SK-N-SH (cell line): ENCODE results near the gene ALDH4A1. TPM values are rescaled to one million over a fixed set of nuclear protein-coding genes. Genes with fewer than 3 reads are reported as not detected.

Experiments
- CTCF ChIA-PET: fragments of 300-600, 350-600 bp; formaldehyde crosslinking; extraction: SDS; loops from one replicate; lab custom pipeline; 2021; lab: Yijun Ruan, JAX
- POLR2A ChIA-PET: fragments of 350-600 bp; sonication (Branson Sonifier 250); formaldehyde crosslinking; extraction: SDS; loops from one replicate; lab custom pipeline; 2020; ENCODE audit warnings: antibody characterized with exemption, inconsistent platforms; lab: Yijun Ruan, JAX
- DNase-seq: peaks from one replicate; pipeline ENCODE4 v3.0.0; 2012
- H2AFZ ChIP-seq: fragments of 200-600 bp; sonication (generic); 2 replicates; pipeline ENCODE4 v1.8.1; 2016; ENCODE audit warnings: antibody characterized with exemption, mild to moderate bottlenecking, low read depth
- H3F3A ChIP-seq: fragments of 200-600 bp; sonication (generic); replicated peaks from 2 replicates; pipeline ENCODE3; 2016; ENCODE audit warnings: antibody characterized with exemption, mild to moderate bottlenecking; ENCODE audit not compliant: insufficient read depth
- H3K27ac ChIP-seq, 2 experiments: fragments of 200-500 bp in 1 of 2; fragments of 200-600 bp in 1 of 2; sonication (Bioruptor generic) in 1 of 2; sonication (generic), shearing (Covaris generic) in 1 of 2; 2 replicates each; pipeline versions ENCODE4 v1.5.1 to v1.6.1; 2014 to 2016; ENCODE audit warnings: low read depth in 2 of 2, inconsistent platforms in 1 of 2, low read length in 1 of 2, mild to moderate bottlenecking in 1 of 2, mixed read lengths in 1 of 2
- H3K27me3 ChIP-seq: fragments of 200-600 bp; sonication (generic), shearing (Covaris generic); 2 replicates; pipeline ENCODE4 v1.6.1; 2016; ENCODE audit warnings: mixed run types; ENCODE audit not compliant: insufficient read depth
- H3K36me3 ChIP-seq, 2 experiments: fragments of 200-500 bp in 1 of 2; fragments of 200-600 bp in 1 of 2; sonication (Bioruptor generic) in 1 of 2; sonication (generic) in 1 of 2; replicated peaks in 1 of 2; 2 replicates each; pipeline versions ENCODE3 to v1.5.1; 2014 to 2016; ENCODE audit warnings: low read length in 1 of 2, mild to moderate bottlenecking in 1 of 2; ENCODE audit not compliant: insufficient read depth in 2 of 2, control insufficient read depth in 1 of 2
- H3K4me1 ChIP-seq, 2 experiments: fragments of 200-500 bp in 1 of 2; fragments of 200-600 bp in 1 of 2; sonication (Bioruptor generic) in 1 of 2; sonication (generic), shearing (Covaris generic) in 1 of 2; 2 replicates each; pipeline versions ENCODE4 v1.5.1 to v1.6.1; 2014 to 2016; ENCODE audit warnings: low read depth in 1 of 2, low read length in 1 of 2, mixed run types in 1 of 2; ENCODE audit not compliant: insufficient read depth in 2 of 2, control insufficient read depth in 1 of 2
- H3K4me2 ChIP-seq: fragments of 200-600 bp; sonication (generic), shearing (Covaris generic); 2 replicates; pipeline ENCODE4 v1.6.1; 2017; ENCODE audit warnings: mixed run types
- H3K4me3 ChIP-seq, 2 experiments: fragments of 200-500 bp in 1 of 2; fragments of 200-600 bp in 1 of 2; sonication (Bioruptor generic) in 1 of 2; sonication (generic), shearing (Covaris generic) in 1 of 2; 2 replicates each; pipeline versions ENCODE4 v1.5.1 to v1.8.1; 2014 to 2016; ENCODE audit warnings: low read depth in 2 of 2, inconsistent platforms in 1 of 2, low read length in 1 of 2, mild to moderate bottlenecking in 1 of 2, mixed read lengths in 1 of 2, moderate library complexity in 1 of 2
- H3K79me2 ChIP-seq: fragments of 200-600 bp; sonication (generic); 2 replicates; pipeline ENCODE4 v1.8.1; 2017; ENCODE audit warnings: mild to moderate bottlenecking; ENCODE audit not compliant: insufficient read depth
- H3K9ac ChIP-seq: fragments of 200-600 bp; sonication (generic); 2 replicates; pipeline ENCODE4 v1.6.1; 2017; ENCODE audit warnings: mixed run types
- H3K9me2 ChIP-seq: fragments of 200-600 bp; sonication (generic); 2 replicates; pipeline ENCODE4 v1.6.1; 2017; ENCODE audit warnings: mixed run types
- H3K9me3 ChIP-seq: fragments of 200-600 bp; sonication (generic); 2 replicates; pipeline ENCODE4 v1.6.1; 2017; ENCODE audit warnings: mixed run types, mild to moderate bottlenecking, moderate library complexity
- H4K20me1 ChIP-seq: fragments of 200-600 bp; sonication (generic); 2 replicates; pipeline ENCODE4 v1.6.1; 2017; ENCODE audit warnings: mild to moderate bottlenecking, mixed run types; ENCODE audit not compliant: insufficient read depth
- CTCF ChIP-seq: fragments of 200-600 bp; sonication (generic); IDR thresholded peaks from 2 replicates; pipeline ENCODE4 v1.6.1; 2017; ENCODE audit warnings: antibody characterized with exemption, mild to moderate bottlenecking, moderate library complexity
- EZH2phosphoT487 ChIP-seq: fragments of 200-600 bp; sonication (generic); IDR thresholded peaks from 2 replicates; pipeline ENCODE4 v1.6.1; 2017; ENCODE audit warnings: low read depth, mixed run types, mild to moderate bottlenecking, antibody characterized with exemption, moderate library complexity, borderline replicate concordance
- FOSL2 ChIP-seq: IDR thresholded peaks from 2 replicates; pipeline ENCODE4 v1.4.0; 2012; ENCODE audit warnings: low read depth, mild to moderate bottlenecking, moderate library complexity, borderline replicate concordance
- FOXM1 ChIP-seq: IDR thresholded peaks from 2 replicates; pipeline ENCODE4 v1.4.0; 2012; ENCODE audit warnings: low read depth, mild to moderate bottlenecking
- GABPA ChIP-seq: IDR thresholded peaks from 2 replicates; pipeline ENCODE4 v1.4.0; 2012; ENCODE audit warnings: low read depth, mild to moderate bottlenecking
- GATA2 ChIP-seq: sonication (generic); formaldehyde crosslinking; IDR thresholded peaks from 2 replicates; pipeline ENCODE4 v1.5.0; 2020; ENCODE audit warnings: mild to moderate bottlenecking, missing genetic modification reagents
- JUND ChIP-seq: IDR thresholded peaks from 2 replicates; pipeline ENCODE4 v1.4.0; 2012
- MEF2A ChIP-seq: IDR thresholded peaks from 2 replicates; pipeline ENCODE4 v1.4.0; 2012; ENCODE audit warnings: low read depth, borderline replicate concordance
- MXI1 ChIP-seq: IDR thresholded peaks from 2 replicates; pipeline ENCODE4 v1.6.1; 2012; ENCODE audit warnings: mild to moderate bottlenecking, low read depth, low read length, improper control_type of control experiment
- NFIC ChIP-seq: IDR thresholded peaks from 2 replicates; pipeline ENCODE4 v1.4.0; 2012; ENCODE audit warnings: borderline replicate concordance
- POLR2AphosphoS5 ChIP-seq: IDR thresholded peaks from 2 replicates; pipeline ENCODE4 v1.6.1; 2012; ENCODE audit warnings: low read depth, low read length
- RAD21 ChIP-seq: IDR thresholded peaks from 2 replicates; pipeline ENCODE4 v1.6.1; 2012; ENCODE audit warnings: mild to moderate bottlenecking, low read length
- RXRA ChIP-seq: IDR thresholded peaks from 2 replicates; pipeline ENCODE4 v1.4.0; 2012; ENCODE audit warnings: low read depth, mild to moderate bottlenecking, borderline replicate concordance
- SMC3 ChIP-seq: IDR thresholded peaks from 2 replicates; pipeline ENCODE4 v1.6.1; 2012; ENCODE audit warnings: low read depth, low read length, improper control_type of control experiment
- TAF1 ChIP-seq: IDR thresholded peaks from 2 replicates; pipeline ENCODE4 v1.6.1; 2012; ENCODE audit warnings: low read depth, mild to moderate bottlenecking, low read length, moderate library complexity, borderline replicate concordance
- TEAD4 ChIP-seq: IDR thresholded peaks from 2 replicates; pipeline ENCODE4 v1.4.0; 2012; ENCODE audit warnings: mild to moderate bottlenecking, borderline replicate concordance; ENCODE audit not compliant: insufficient read depth
- YY1 ChIP-seq: IDR thresholded peaks from 2 replicates; pipeline ENCODE4 v1.4.0; 2012; ENCODE audit warnings: low read depth, mild to moderate bottlenecking
- WGBS: methylation state at CpG from one replicate; pipeline ENCODE4 v1.1.6; 2017; ENCODE audit warnings: low lambda C conversion rate; 5-methylcytosine and 5-hydroxymethylcytosine counted together
- polyA plus RNA-seq, 3 experiments: library from polyadenylated mRNA; depleted of rRNA; stranded (reverse); fragments of >200 nt; gene quantifications; 2 replicates each; pipeline ENCODE4 v1.2.3, GENCODE V29; 2012
- TF ChIP-seq, protein P1 (sequence below): IDR thresholded peaks from 2 replicates; pipeline ENCODE4 v1.4.0; 2012; ENCODE audit warnings: low read depth, borderline replicate concordance
- TF ChIP-seq, protein P2 (sequence below): IDR thresholded peaks from 2 replicates; pipeline ENCODE4 v1.6.1; 2012; ENCODE audit warnings: mild to moderate bottlenecking, low read depth, low read length, moderate library complexity
- TF ChIP-seq, protein P3 (sequence below): IDR thresholded peaks from 2 replicates; pipeline ENCODE4; 2012

ALDH4A1 gene
- polyA plus RNA-seq, 1 of the 3 experiments (the other 2 are of a cell fraction), result 18.5 TPM

- ChIA-PET POLR2A (no interaction called here), CTCF (interaction anchor here (1.0 to 25.9 kb wide), 10 partner anchors 9 to 360 kb away, joined by 3 to 350 read pairs (median 24); partner anchors contain the start of gene ALDH4A1)
- H3K4me2 ChIP-seq, result no peak overlapping the region
- no peaks in the 10 kb centered on the region for H3K9me2 ChIP-seq
- H3K79me2 ChIP-seq, result no peaks in the 10 kb centered on the region
- H2AFZ ChIP-seq, result no peak overlapping the region
- H3K36me3 ChIP-seq, result peaks cover 0 to 3% of the 10 kb centered on the region in 2 experiments
- no peak for TF ChIP-seq EZH2phosphoT487
- no peak for TF ChIP-seq FOXM1
- TF ChIP-seq, protein P1, sequence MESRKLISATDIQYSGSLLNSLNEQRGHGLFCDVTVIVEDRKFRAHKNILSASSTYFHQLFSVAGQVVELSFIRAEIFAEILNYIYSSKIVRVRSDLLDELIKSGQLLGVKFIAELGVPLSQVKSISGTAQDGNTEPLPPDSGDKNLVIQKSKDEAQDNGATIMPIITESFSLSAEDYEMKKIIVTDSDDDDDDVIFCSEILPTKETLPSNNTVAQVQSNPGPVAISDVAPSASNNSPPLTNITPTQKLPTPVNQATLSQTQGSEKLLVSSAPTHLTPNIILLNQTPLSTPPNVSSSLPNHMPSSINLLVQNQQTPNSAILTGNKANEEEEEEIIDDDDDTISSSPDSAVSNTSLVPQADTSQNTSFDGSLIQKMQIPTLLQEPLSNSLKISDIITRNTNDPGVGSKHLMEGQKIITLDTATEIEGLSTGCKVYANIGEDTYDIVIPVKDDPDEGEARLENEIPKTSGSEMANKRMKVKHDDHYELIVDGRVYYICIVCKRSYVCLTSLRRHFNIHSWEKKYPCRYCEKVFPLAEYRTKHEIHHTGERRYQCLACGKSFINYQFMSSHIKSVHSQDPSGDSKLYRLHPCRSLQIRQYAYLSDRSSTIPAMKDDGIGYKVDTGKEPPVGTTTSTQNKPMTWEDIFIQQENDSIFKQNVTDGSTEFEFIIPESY, result no peak
- no peak for TF ChIP-seq FOSL2
- TF ChIP-seq RXRA, result no peak
- TF ChIP-seq TAF1, result no peak
- no peak for TF ChIP-seq MXI1
- no peak for TF ChIP-seq MEF2A
- TF ChIP-seq NFIC, result no peak
- no peak for TF ChIP-seq GATA2
- no peak for TF ChIP-seq TEAD4
- no peak for TF ChIP-seq YY1
- TF ChIP-seq GABPA, result no peak
- TF ChIP-seq, protein P2, sequence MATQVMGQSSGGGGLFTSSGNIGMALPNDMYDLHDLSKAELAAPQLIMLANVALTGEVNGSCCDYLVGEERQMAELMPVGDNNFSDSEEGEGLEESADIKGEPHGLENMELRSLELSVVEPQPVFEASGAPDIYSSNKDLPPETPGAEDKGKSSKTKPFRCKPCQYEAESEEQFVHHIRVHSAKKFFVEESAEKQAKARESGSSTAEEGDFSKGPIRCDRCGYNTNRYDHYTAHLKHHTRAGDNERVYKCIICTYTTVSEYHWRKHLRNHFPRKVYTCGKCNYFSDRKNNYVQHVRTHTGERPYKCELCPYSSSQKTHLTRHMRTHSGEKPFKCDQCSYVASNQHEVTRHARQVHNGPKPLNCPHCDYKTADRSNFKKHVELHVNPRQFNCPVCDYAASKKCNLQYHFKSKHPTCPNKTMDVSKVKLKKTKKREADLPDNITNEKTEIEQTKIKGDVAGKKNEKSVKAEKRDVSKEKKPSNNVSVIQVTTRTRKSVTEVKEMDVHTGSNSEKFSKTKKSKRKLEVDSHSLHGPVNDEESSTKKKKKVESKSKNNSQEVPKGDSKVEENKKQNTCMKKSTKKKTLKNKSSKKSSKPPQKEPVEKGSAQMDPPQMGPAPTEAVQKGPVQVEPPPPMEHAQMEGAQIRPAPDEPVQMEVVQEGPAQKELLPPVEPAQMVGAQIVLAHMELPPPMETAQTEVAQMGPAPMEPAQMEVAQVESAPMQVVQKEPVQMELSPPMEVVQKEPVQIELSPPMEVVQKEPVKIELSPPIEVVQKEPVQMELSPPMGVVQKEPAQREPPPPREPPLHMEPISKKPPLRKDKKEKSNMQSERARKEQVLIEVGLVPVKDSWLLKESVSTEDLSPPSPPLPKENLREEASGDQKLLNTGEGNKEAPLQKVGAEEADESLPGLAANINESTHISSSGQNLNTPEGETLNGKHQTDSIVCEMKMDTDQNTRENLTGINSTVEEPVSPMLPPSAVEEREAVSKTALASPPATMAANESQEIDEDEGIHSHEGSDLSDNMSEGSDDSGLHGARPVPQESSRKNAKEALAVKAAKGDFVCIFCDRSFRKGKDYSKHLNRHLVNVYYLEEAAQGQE, result no peak
- no peak for TF ChIP-seq JUND
- TF ChIP-seq RAD21, result no peak
- no peak for TF ChIP-seq CTCF
- TF ChIP-seq, protein P3, sequence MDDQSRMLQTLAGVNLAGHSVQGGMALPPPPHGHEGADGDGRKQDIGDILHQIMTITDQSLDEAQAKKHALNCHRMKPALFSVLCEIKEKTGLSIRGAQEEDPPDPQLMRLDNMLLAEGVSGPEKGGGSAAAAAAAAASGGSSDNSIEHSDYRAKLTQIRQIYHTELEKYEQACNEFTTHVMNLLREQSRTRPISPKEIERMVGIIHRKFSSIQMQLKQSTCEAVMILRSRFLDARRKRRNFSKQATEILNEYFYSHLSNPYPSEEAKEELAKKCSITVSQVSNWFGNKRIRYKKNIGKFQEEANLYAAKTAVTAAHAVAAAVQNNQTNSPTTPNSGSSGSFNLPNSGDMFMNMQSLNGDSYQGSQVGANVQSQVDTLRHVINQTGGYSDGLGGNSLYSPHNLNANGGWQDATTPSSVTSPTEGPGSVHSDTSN, result no peak
- no peak for TF ChIP-seq SMC3
- TF ChIP-seq POLR2AphosphoS5, result no peak
- peaks cover 4 to 8% of the 10 kb centered on the region in 2 experiments; a peak in 2 of 4 replicates for H3K4me1 ChIP-seq
- 100% methylated on average over 9 of the region's 23 CpGs for WGBS
- H3K9ac ChIP-seq, result no peak overlapping the region
- no peak overlapping the region for H3K4me3 ChIP-seq
- peaks cover 5% of the 10 kb centered on the region for H3F3A ChIP-seq
- H3K27ac ChIP-seq, result no peak overlapping the region
- no peaks in the 10 kb centered on the region for H3K27me3 ChIP-seq
- no peak for DNase-seq
- H4K20me1 ChIP-seq, result no peaks in the 10 kb centered on the region
- no peaks in the 10 kb centered on the region for H3K9me3 ChIP-seq
Measured at GRCh38 chr1:18883079-18883478, 19.3 kb downstream of the ALDH4A1 start.
